MCF 10A (cell line): ENCODE data around the gene PP2D1. TPM values are rescaled to one million over a fixed set of nuclear protein-coding genes. Genes with fewer than 3 reads are reported as not detected.
"Not testable (repeated sequence)": the region's sequence is repeated elsewhere in the genome, so short reads cannot be mapped to it uniquely, and the experiment has no call there.

Experiments used
- BruUV-seq: library from RNA; stranded (reverse); fragments of 400-500 nt; replicated peaks from 2 replicates; lab custom pipeline; 2021; lab: Mats Ljungman, UMichigan
- CTCF ChIA-PET: fragments of 300-600 bp; sonication (Branson Sonifier 250); formaldehyde crosslinking; extraction: SDS; loops from one replicate; lab custom pipeline; 2021; ENCODE audit warnings: antibody characterized with exemption, inconsistent platforms; lab: Yijun Ruan, JAX
- POLR2A ChIA-PET: fragments of 300-600, 350-650 bp; sonication (Branson Sonifier 250); formaldehyde crosslinking; extraction: SDS; loops from one replicate; lab custom pipeline; 2020; ENCODE audit warnings: antibody characterized with exemption, inconsistent platforms; lab: Yijun Ruan, JAX
- DNase-seq: peaks from one replicate; pipeline ENCODE4 v3.0.0-alpha.2; 2018; ENCODE audit not compliant: unreplicated experiment
- H3K27ac Mint-ChIP-seq: one replicate; pipeline ENCODE4 v1.8.0; 2022; ENCODE audit warnings: mild to moderate bottlenecking, low read depth, mixed read lengths; ENCODE audit not compliant: unreplicated experiment
- H3K27me3 Mint-ChIP-seq: one replicate; pipeline ENCODE4 v1.8.0; 2022; ENCODE audit warnings: mixed read lengths; ENCODE audit not compliant: insufficient read depth, unreplicated experiment
- H3K36me3 Mint-ChIP-seq: one replicate; pipeline ENCODE4 v1.8.0; 2022; ENCODE audit warnings: mild to moderate bottlenecking, moderate library complexity, mixed read lengths; ENCODE audit not compliant: insufficient read depth, unreplicated experiment
- H3K4me1 Mint-ChIP-seq: one replicate; pipeline ENCODE4 v1.8.0; 2022; ENCODE audit warnings: mixed read lengths; ENCODE audit not compliant: insufficient read depth, unreplicated experiment
- H3K4me3 Mint-ChIP-seq: one replicate; pipeline ENCODE4 v1.8.0; 2022; ENCODE audit warnings: mild to moderate bottlenecking, moderate library complexity, mixed read lengths; ENCODE audit not compliant: unreplicated experiment
- H3K9me3 Mint-ChIP-seq: one replicate; pipeline ENCODE4 v1.8.0; 2022; ENCODE audit warnings: mixed read lengths; ENCODE audit not compliant: unreplicated experiment
- CTCF ChIP-seq: fragments of 200-600 bp; IDR thresholded peaks from one replicate; pipeline ENCODE4 v1.8.0; 2022; ENCODE audit warnings: antibody characterized with exemption, mild to moderate bottlenecking; ENCODE audit not compliant: unreplicated experiment
- intact Hi-C: fragments of 100-400 bp; cut with micrococcal nuclease; formaldehyde crosslinking; loops from 2 replicates; pipeline ENCODE4 v1.14.1; 2022
- total RNA-seq: library from RNA; stranded (reverse); gene quantifications from 2 replicates; pipeline ENCODE4 v1.2.3, GENCODE V29; 2022

PP2D1 gene
- total RNA-seq, 1 experiment from 2014 or later: not detected

GRCh38 chr3:20028905-20029331 is 16.9 kb upstream of the PP2D1 start:
- intact Hi-C loops: no loop called here
- Mint-ChIP-seq H3K9me3 (no peaks in the 10 kb centered on the region), H3K4me1 (no peaks in the 10 kb centered on the region), H3K4me3 (no peak overlapping the region), H3K27me3 (no peaks in the 10 kb centered on the region), H3K36me3 (no peaks in the 10 kb centered on the region), H3K27ac (no peak overlapping the region)
- POLR2A ChIA-PET: no interaction called here
- TF ChIP-seq CTCF: no peak
- CTCF ChIA-PET: interaction anchor here (0.5 to 0.7 kb wide), 3 partner anchors 10 to 149 kb away, joined by 3 read pairs; no protein-coding TSS in a partner anchor
- no TSS peak for BruUV-seq
- no peak for DNase-seq

GRCh38 chr3:20027136-20027535 is 15.1 kb upstream of the PP2D1 start:
- H3K27ac Mint-ChIP-seq: no peak overlapping the region
- no peak for DNase-seq
- H3K36me3 Mint-ChIP-seq: no peaks in the 10 kb centered on the region
- intact Hi-C loops: no loop called here
- H3K9me3 Mint-ChIP-seq: no peaks in the 10 kb centered on the region
- H3K4me1 Mint-ChIP-seq: no peaks in the 10 kb centered on the region
- POLR2A ChIA-PET: no interaction called here
- H3K4me3 Mint-ChIP-seq: no peak overlapping the region
- no peak for TF ChIP-seq CTCF
- CTCF ChIA-PET: no interaction called here
- BruUV-seq: no TSS peak
- no peaks in the 10 kb centered on the region for H3K27me3 Mint-ChIP-seq

DNA sequence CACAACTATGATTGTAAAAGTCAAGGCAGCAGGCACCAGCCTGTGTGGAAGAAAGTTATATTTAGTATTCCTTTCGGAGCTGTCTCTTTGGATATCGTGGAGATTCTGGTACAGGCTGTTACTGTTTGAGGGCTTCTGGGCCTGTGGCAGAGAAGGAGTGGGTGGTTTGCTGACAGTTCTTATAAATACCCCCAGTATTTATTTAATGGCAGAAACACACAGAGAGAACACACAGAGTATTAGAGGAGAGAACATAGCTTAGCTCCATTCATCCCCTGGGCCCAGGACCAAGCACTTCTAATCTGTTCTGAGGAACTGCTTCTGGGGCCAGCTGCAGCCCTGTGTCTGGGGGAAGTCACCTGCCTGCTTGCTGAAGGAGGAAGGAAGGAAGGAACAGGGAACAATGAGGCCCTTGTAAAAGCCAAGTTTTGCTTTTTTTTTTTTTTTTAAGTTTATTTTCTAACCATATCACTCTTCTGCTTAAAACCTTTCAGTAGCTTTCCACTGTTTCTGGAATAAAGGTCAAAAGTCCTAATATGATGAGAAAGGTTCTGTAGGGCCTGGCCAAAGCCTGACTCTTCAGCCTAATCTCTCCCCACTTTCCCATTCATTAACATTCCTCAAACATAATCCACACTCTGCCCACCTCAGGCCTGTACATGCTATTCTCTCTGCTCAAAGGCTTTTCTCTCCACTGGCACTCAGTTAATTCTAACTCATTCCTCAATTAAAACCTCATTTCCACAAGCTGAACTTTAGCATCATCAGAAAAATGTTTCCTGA is 11.8 kb upstream of the PP2D1 start:
- Mint-ChIP-seq H3K4me3 (no peak overlapping the region), H3K4me1 (no peaks in the 10 kb centered on the region), H3K9me3 (no peaks in the 10 kb centered on the region), H3K27ac (no peak overlapping the region), H3K27me3 (no peaks in the 10 kb centered on the region), H3K36me3 (no peaks in the 10 kb centered on the region)
- no peak for DNase-seq
- intact Hi-C loops: no loop called here
- POLR2A ChIA-PET: interaction anchor here (0.9 kb wide), 1 partner anchor 15 kb away, joined by 4 read pairs; no protein-coding TSS in a partner anchor
- CTCF ChIA-PET: interaction anchor here (0.8 to 0.9 kb wide), 3 partner anchors 14 to 675 kb away, joined by 3 read pairs; no protein-coding TSS in a partner anchor
- no peak for TF ChIP-seq CTCF
- BruUV-seq: no TSS peak

GRCh38 chr3:20022954-20023622 is 11.0 kb upstream of the PP2D1 start:
- Mint-ChIP-seq H3K4me3 (no peak overlapping the region), H3K9me3 (no peaks in the 10 kb centered on the region), H3K27me3 (no peaks in the 10 kb centered on the region), H3K27ac (no peak overlapping the region), H3K4me1 (no peaks in the 10 kb centered on the region), H3K36me3 (no peaks in the 10 kb centered on the region)
- intact Hi-C loops: no loop called here
- ChIA-PET POLR2A (no interaction called here), CTCF (interaction anchor here (0.8 kb wide), 1 partner anchor 674 kb away, joined by 3 read pairs; no protein-coding TSS in a partner anchor)
- DNase-seq: no peak
- BruUV-seq: no TSS peak
- no peak for TF ChIP-seq CTCF

DNA sequence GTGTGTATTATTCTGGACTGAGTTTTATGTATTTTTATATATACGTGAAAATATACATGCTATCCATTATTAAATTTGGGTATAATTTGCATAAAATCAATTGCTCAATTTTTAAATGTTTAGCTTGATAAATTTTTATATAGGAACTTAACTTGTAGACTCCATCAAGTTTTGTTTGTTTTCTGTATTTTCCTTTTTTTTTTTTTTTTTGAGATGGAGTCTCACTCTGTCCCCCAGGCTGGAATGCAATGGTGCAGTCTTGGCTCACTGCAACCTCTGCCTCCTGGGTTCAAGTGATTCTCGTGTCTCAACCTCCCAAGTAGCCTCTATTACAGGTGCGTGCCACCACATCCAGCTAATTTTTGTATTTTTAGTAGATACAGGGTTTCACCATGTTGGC is 4.0 kb upstream of the PP2D1 start:
- intact Hi-C loops: not testable (repeated sequence)

More for the DNA sequence above, 4.0 kb upstream of the PP2D1 start:
- H3K27me3 Mint-ChIP-seq, H3K36me3 Mint-ChIP-seq, H3K4me1 Mint-ChIP-seq, H3K4me3 Mint-ChIP-seq, H3K27ac Mint-ChIP-seq, BruUV-seq, CTCF ChIA-PET, H3K9me3 Mint-ChIP-seq, DNase-seq, POLR2A ChIA-PET: not testable (repeated sequence)
